Thyroid gland (tissue), 4 donors: ENCODE results near the gene PLCB4. TPM values are rescaled to one million over a fixed set of nuclear protein-coding genes. Genes with fewer than 3 reads are reported as not detected.

Experiments
- DNase-seq, 2 donors: peaks; one replicate each; pipeline ENCODE4 v3.0.0-alpha.2; 2019
- H3K27ac ChIP-seq, 3 donors: fragments of 200-600 bp; sonication (generic); 1 replicate in 2 of 3; 2 replicates in 1 of 3; pipeline ENCODE4 v1.5.1; 2016 to 2019; ENCODE audit warnings: mild to moderate bottlenecking in 1 of 3, moderate library complexity in 1 of 3
- H3K27me3 ChIP-seq: fragments of 200-600 bp; sonication (generic); one replicate; pipeline ENCODE4 v1.5.1; 2019
- H3K36me3 ChIP-seq, 2 donors: fragments of 200-600 bp; sonication (generic); one replicate each; pipeline ENCODE4 v1.5.1; 2016 to 2019
- H3K4me1 ChIP-seq, 2 donors: fragments of 200-600 bp; sonication (generic); one replicate each; pipeline ENCODE4 v1.5.1; 2017 to 2019
- H3K4me3 ChIP-seq, 3 donors: fragments of 200-600 bp; sonication (generic); replicated peaks in 1 of 3; 1 replicate in 2 of 3; 2 replicates in 1 of 3; pipeline ENCODE4 v1.5.1; 2016; ENCODE audit warnings: mild to moderate bottlenecking in 1 of 3
- H3K9me3 ChIP-seq: fragments of 200-600 bp; sonication (generic); one replicate; pipeline ENCODE4 v1.5.1; 2017
- POLR2A ChIP-seq, 2 donors: fragments of 450-650 bp; IDR thresholded peaks; one replicate each; pipeline ENCODE4 v1.6.1; 2017; ENCODE audit warnings: antibody characterized with exemption in 2 of 2, mild to moderate bottlenecking in 2 of 2, moderate library complexity in 1 of 2
- WGBS, 2 donors: methylation state at CpG; one replicate each; pipeline ENCODE4 v1.1.5; 2017; 5-methylcytosine and 5-hydroxymethylcytosine counted together
- intact Hi-C: fragments of 100-400 bp; cut with DNase I; formaldehyde crosslinking; loops from one replicate; pipeline ENCODE4 v1.15.1; 2023
- total RNA-seq, 4 donors: library from RNA; depleted of rRNA; stranded (reverse); fragments of >200 nt; gene quantifications; one replicate each; pipeline ENCODE4 v1.2.3, GENCODE V29; 2016
- TF ChIP-seq, protein P1 (sequence below), 6 experiments: fragments of 200-600 bp in 3 of 6; fragments of 450-650 bp in 3 of 6; sonication (generic) in 3 of 6; IDR thresholded peaks; one replicate each; pipeline ENCODE4 v1.5.1; 2016 to 2019; ENCODE audit warnings: antibody characterized with exemption in 6 of 6, mild to moderate bottlenecking in 2 of 6, inconsistent platforms in 1 of 6, moderate library complexity in 1 of 6

PLCB4 gene
- total RNA-seq, 4 donors from 2014 or later = 50.9 to 77.9 (median 67.9) TPM

DNA sequence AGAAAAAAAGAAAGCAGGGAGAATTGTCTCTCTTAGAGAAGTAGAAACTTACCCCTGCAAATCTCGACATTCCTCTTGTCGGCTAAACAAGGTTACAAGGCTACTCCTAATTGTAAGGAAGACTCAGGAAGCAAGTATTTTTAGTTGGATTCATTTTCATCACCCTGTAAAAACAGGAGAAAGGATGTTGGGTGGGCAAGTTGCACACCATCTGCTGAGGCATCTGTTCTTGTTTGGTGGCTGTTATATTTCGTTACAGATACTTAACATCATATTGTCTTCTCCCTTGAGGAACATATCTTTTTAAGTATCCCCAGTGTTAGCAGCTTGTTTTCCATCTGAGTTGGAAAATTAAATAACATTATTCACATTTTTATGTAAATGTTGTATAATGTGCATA lies 187.5 kb downstream of the PLCB4 start:
- intact Hi-C loops = no loop called here
- H3K36me3 ChIP-seq = no peaks in the 10 kb centered on the region
- no peaks in the 10 kb centered on the region for H3K27me3 ChIP-seq
- peaks cover 0 to 6% of the 10 kb centered on the region in 2 donors for H3K4me1 ChIP-seq
- DNase-seq = no peak
- H3K4me3 ChIP-seq = no peak overlapping the region
- no peaks in the 10 kb centered on the region for H3K9me3 ChIP-seq
- 91 to 94% methylated on average over 3 of the region's 3 CpGs for WGBS, 2 donors
- TF ChIP-seq POLR2A (IDR thresholded peaks at IDR 0.05) = no peak
- TF ChIP-seq, protein P1, sequence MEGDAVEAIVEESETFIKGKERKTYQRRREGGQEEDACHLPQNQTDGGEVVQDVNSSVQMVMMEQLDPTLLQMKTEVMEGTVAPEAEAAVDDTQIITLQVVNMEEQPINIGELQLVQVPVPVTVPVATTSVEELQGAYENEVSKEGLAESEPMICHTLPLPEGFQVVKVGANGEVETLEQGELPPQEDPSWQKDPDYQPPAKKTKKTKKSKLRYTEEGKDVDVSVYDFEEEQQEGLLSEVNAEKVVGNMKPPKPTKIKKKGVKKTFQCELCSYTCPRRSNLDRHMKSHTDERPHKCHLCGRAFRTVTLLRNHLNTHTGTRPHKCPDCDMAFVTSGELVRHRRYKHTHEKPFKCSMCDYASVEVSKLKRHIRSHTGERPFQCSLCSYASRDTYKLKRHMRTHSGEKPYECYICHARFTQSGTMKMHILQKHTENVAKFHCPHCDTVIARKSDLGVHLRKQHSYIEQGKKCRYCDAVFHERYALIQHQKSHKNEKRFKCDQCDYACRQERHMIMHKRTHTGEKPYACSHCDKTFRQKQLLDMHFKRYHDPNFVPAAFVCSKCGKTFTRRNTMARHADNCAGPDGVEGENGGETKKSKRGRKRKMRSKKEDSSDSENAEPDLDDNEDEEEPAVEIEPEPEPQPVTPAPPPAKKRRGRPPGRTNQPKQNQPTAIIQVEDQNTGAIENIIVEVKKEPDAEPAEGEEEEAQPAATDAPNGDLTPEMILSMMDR (IDR thresholded peaks at IDR 0.05) = no peak
- H3K27ac ChIP-seq = no peak overlapping the region

GRCh38 chr20:9258901-9259300 lies 190.0 kb downstream of the PLCB4 start:
- no peak for DNase-seq
- Histone ChIP-seq H3K27ac (no peak overlapping the region), H3K4me3 (no peak overlapping the region), H3K27me3 (no peaks in the 10 kb centered on the region), H3K36me3 (no peaks in the 10 kb centered on the region), H3K4me1 (no peaks in the 10 kb centered on the region), H3K9me3 (no peaks in the 10 kb centered on the region)
- 78% methylated on average over 1 of the region's 1 CpG for WGBS, 2 donors
- intact Hi-C loops = no loop called here
- TF ChIP-seq, protein P1 (IDR thresholded peaks at IDR 0.05) = no peak
- TF ChIP-seq POLR2A (IDR thresholded peaks at IDR 0.05) = no peak

DNA sequence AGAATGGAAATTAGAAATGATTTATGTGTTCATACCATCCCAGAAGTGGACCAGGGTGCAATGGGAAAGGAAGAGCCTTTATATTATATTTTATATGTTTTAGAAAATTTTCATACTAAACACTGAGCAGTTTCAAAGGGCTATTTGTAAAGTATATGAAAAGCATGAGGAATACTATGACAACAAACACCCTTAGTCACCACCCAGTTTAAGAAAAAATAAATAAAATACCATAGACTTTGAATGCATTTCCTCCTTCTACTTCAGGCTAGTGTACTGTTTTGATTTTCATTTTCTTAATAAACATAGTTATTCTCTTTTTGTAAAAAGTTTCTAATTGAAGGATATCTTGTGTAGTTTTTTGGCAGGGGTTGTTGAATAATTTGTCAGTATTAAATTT lies 191.1 kb downstream of the PLCB4 start:
- Histone ChIP-seq H3K27ac (no peak overlapping the region), H3K4me3 (no peak overlapping the region), H3K27me3 (no peaks in the 10 kb centered on the region), H3K36me3 (no peaks in the 10 kb centered on the region), H3K4me1 (no peaks in the 10 kb centered on the region), H3K9me3 (no peaks in the 10 kb centered on the region)
- no peak for DNase-seq
- intact Hi-C loops = no loop called here
- TF ChIP-seq, protein P1 (IDR thresholded peaks at IDR 0.05) = no peak
- no peak for TF ChIP-seq POLR2A (IDR thresholded peaks at IDR 0.05)

- H3K9me3 ChIP-seq = no peaks in the 10 kb centered on the region
- no peak overlapping the region for H3K4me3 ChIP-seq
- H3K36me3 ChIP-seq = no peaks in the 10 kb centered on the region
- TF ChIP-seq POLR2A (IDR thresholded peaks at IDR 0.05) = no peak
- TF ChIP-seq, protein P1 (IDR thresholded peaks at IDR 0.05) = no peak
- no peaks in the 10 kb centered on the region for H3K27me3 ChIP-seq
- intact Hi-C loops = no loop called here
- WGBS, 2 donors = 93 to 96% methylated on average over 2 of the region's 2 CpGs
- no peaks in the 10 kb centered on the region for H3K4me1 ChIP-seq
- H3K27ac ChIP-seq = no peak overlapping the region
- no peak for DNase-seq
These were observed 192.9 kb downstream of the PLCB4 start for GRCh38 chr20:9261781-9262180.

GRCh38 chr20:9262653-9263194 lies 193.8 kb downstream of the PLCB4 start:
- Histone ChIP-seq H3K4me3 (no peak overlapping the region), H3K9me3 (no peaks in the 10 kb centered on the region), H3K27me3 (no peaks in the 10 kb centered on the region), H3K27ac (no peak overlapping the region), H3K4me1 (no peaks in the 10 kb centered on the region), H3K36me3 (no peaks in the 10 kb centered on the region)
- intact Hi-C loops = no loop called here
- no peak for TF ChIP-seq POLR2A (IDR thresholded peaks at IDR 0.05)
- TF ChIP-seq, protein P1 (IDR thresholded peaks at IDR 0.05) = no peak
- DNase-seq = no peak
- WGBS, 2 donors = 53 to 59% methylated on average over 3 of the region's 3 CpGs
